ENCODE measurements around the gene HMGCS1.

GRCh38 chr5:43270645-43271044 is 42.6 kb downstream of the HMGCS1 start:
- TF ChIP-seq, protein P1, sequence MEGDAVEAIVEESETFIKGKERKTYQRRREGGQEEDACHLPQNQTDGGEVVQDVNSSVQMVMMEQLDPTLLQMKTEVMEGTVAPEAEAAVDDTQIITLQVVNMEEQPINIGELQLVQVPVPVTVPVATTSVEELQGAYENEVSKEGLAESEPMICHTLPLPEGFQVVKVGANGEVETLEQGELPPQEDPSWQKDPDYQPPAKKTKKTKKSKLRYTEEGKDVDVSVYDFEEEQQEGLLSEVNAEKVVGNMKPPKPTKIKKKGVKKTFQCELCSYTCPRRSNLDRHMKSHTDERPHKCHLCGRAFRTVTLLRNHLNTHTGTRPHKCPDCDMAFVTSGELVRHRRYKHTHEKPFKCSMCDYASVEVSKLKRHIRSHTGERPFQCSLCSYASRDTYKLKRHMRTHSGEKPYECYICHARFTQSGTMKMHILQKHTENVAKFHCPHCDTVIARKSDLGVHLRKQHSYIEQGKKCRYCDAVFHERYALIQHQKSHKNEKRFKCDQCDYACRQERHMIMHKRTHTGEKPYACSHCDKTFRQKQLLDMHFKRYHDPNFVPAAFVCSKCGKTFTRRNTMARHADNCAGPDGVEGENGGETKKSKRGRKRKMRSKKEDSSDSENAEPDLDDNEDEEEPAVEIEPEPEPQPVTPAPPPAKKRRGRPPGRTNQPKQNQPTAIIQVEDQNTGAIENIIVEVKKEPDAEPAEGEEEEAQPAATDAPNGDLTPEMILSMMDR (IDR thresholded peaks at IDR 0.05): no peak
- TF ChIP-seq EP300 (IDR thresholded peaks at IDR 0.05) (no peak), POLR2A (IDR thresholded peaks at IDR 0.05) (no peak), POLR2AphosphoS5 (IDR thresholded peaks at IDR 0.05) (no peak)
